Small intestine (tissue), 7 donors: Measurements from ENCODE around the gene TBCD. TPM values are rescaled to one million over a fixed set of nuclear protein-coding genes. Genes with fewer than 3 reads are reported as not detected.

Experiments used
- DNase-seq, 2 donors: peaks; one replicate each; pipeline versions ENCODE4 v3.0.0 to v3.0.0-alpha.2; 2013
- FAIRE-seq: peaks from 2 replicates; lab custom pipeline; 2012; peaks lifted over from hg19 to GRCh38; lab: Jason Lieb, UNC
- H3K27ac ChIP-seq, 3 donors: one replicate each; pipeline ENCODE4 v1.5.1; 2013; ENCODE audit warnings: low read length in 2 of 3, mild to moderate bottlenecking in 2 of 3, control low read depth in 1 of 3, inconsistent platforms in 1 of 3, low read depth in 1 of 3, moderate library complexity in 1 of 3
- H3K27me3 ChIP-seq, 3 donors: one replicate each; pipeline ENCODE4 v1.6.1; 2013; ENCODE audit warnings: low read length in 3 of 3, inconsistent platforms in 1 of 3; ENCODE audit not compliant: control insufficient read depth in 3 of 3, insufficient read depth in 3 of 3
- H3K36me3 ChIP-seq, 3 donors: one replicate each; pipeline ENCODE4 v1.6.1; 2013; ENCODE audit warnings: low read length in 3 of 3, inconsistent platforms in 1 of 3, low read depth in 1 of 3, mild to moderate bottlenecking in 1 of 3, moderate library complexity in 1 of 3; ENCODE audit not compliant: control insufficient read depth in 3 of 3, insufficient read depth in 2 of 3
- H3K4me1 ChIP-seq, 3 donors: one replicate each; pipeline ENCODE4 v1.6.1; 2013; ENCODE audit warnings: low read length in 2 of 3, inconsistent platforms in 1 of 3, low read depth in 1 of 3, mild to moderate bottlenecking in 1 of 3, moderate library complexity in 1 of 3; ENCODE audit not compliant: control insufficient read depth in 3 of 3, insufficient read depth in 2 of 3
- H3K4me3 ChIP-seq, 3 donors: one replicate each; pipeline ENCODE4 v1.5.1; 2013; ENCODE audit warnings: low read length in 3 of 3, control low read depth in 1 of 3, inconsistent platforms in 1 of 3, low read depth in 1 of 3, mild to moderate bottlenecking in 1 of 3, moderate library complexity in 1 of 3
- H3K9me3 ChIP-seq, 2 donors: one replicate each; pipeline ENCODE4 v1.6.1; 2013; ENCODE audit warnings: low read depth in 1 of 2, low read length in 1 of 2; ENCODE audit not compliant: control insufficient read depth in 2 of 2, insufficient read depth in 1 of 2
- WGBS, 3 donors: extraction: QIAGEN DNeasy Blood & Tissue Kit; methylation state at CpG; one replicate each; pipeline ENCODE4 v1.1.7; 2013; 5-methylcytosine and 5-hydroxymethylcytosine counted together
- polyA plus RNA-seq, 4 donors: library from polyadenylated mRNA; stranded (reverse) in 3 of 4; unstranded in 1 of 4; fragments of 200-250 nt in 3 of 4; fragments of 120-200 nt in 1 of 4; gene quantifications; one replicate each; pipeline versions ENCODE4 v1.2.1 to v1.2.3, GENCODE V29; 2013
- donor health status: healthy with polysubstance abuse.
- donor health status: control.
- donor health status: control.
- donor health status: Bipolar disorder and iron deficiency.
- donor health status: healthy.

The TBCD gene
- polyA plus RNA-seq, 4 donors, result 38.7 to 83.7 (median 67.3) TPM

DNA sequence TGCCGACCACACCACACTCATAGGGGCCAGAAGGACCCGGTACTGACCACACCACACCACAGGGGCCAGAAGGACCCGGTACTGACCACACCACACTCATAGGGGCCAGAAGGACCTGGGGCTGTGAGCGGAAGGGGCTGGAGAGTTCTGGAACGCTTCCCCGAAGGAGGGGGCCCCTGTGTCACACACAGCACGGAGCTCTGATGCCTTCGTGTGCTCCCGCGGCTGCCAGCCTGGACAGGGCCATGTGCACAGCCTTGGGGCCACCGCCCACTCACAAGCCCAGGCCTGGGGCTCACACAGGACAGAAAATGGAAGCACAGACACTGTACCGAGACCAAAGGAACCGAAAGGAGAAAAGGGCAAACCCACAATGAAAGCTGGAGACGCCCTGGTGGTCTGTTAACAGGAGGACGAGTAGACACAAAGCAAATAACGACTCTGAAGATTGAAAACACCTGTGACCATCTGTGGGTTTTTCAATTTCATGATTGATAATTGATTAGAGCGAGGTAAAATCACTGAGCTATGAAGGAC lies 221.0 kb downstream of the TBCD start:
- FAIRE-seq, result no peak
- WGBS, 3 donors, result 85 to 89% (median 87%) methylated on average over 17 of the region's 17 CpGs
- Histone ChIP-seq H3K9me3 (no peaks in the 10 kb centered on the region), H3K4me3 (no peak overlapping the region), H3K27ac (no peak overlapping the region), H3K4me1 (no peaks in the 10 kb centered on the region), H3K36me3 (no peaks in the 10 kb centered on the region), H3K27me3 (no peaks in the 10 kb centered on the region)
- no peak for DNase-seq

GRCh38 chr17:82973456-82974135 lies 221.7 kb downstream of the TBCD start:
- Histone ChIP-seq H3K4me3 (no peak overlapping the region), H3K27ac (no peak overlapping the region), H3K36me3 (no peaks in the 10 kb centered on the region), H3K4me1 (no peaks in the 10 kb centered on the region), H3K9me3 (no peaks in the 10 kb centered on the region), H3K27me3 (no peaks in the 10 kb centered on the region)
- WGBS, 3 donors, result 84 to 93% (median 88%) methylated on average over 31 of the region's 31 CpGs
- FAIRE-seq (no peak), DNase-seq (no peak)

DNA sequence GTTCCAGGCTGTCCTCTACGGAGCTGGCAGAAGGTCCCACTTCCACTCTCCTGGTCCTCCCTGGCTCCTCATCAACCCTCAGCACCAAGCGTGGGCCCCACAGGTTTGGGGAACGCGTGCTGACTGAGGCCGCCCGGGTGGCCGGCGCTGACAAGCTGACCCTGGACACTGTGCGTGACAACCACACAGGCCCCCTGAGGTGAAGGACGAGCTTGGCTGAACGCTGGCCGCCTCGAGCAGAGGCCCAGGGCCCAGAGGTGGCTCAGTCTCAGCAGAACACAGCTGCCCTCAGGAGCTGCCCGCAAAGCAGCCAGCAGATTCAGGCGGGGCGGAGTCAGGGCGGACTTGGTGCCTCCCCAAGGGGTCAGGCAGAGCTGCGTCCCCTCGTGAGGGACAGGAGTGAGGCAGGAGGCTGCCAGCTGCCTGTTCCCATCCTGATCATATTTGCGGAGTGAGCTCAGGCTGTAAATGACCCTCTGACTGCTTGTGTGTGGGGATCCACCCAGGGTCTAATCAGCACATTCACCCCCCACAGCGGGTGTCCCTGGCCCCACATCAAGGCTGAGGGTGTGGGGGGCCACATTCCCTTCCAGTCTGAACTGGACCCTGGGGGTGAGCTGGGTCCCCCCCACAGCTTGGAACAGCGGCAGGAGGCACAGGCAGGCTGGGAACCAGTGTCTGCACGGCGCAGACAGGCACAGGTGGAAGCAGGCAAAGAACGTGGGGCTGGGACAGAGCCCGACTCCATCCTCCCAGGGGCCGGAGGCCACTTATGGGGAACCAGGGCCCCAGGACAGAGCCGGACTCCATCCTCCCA lies 222.5 kb downstream of the TBCD start:
- Histone ChIP-seq H3K4me3 (no peak overlapping the region), H3K27me3 (no peaks in the 10 kb centered on the region), H3K36me3 (no peaks in the 10 kb centered on the region), H3K4me1 (no peaks in the 10 kb centered on the region), H3K9me3 (no peaks in the 10 kb centered on the region), H3K27ac (no peak overlapping the region)
- no peak for FAIRE-seq
- 81 to 86% (median 85%) methylated on average over 25 to 28 of the region's 28 CpGs for WGBS, 3 donors
- no peak for DNase-seq

- H3K36me3 ChIP-seq, result no peaks in the 10 kb centered on the region
- DNase-seq (no peak), FAIRE-seq (no peak)
- no peaks in the 10 kb centered on the region for H3K9me3 ChIP-seq
- H3K4me3 ChIP-seq, result no peak overlapping the region
- no peaks in the 10 kb centered on the region for H3K4me1 ChIP-seq
- H3K27me3 ChIP-seq, result no peaks in the 10 kb centered on the region
- WGBS, 3 donors, result 95 to 96% (median 96%) methylated on average over 29 of the region's 29 CpGs
- H3K27ac ChIP-seq, result no peak overlapping the region
Measured at GRCh38 chr17:82976982-82977488, 225.2 kb downstream of the TBCD start.

DNA sequence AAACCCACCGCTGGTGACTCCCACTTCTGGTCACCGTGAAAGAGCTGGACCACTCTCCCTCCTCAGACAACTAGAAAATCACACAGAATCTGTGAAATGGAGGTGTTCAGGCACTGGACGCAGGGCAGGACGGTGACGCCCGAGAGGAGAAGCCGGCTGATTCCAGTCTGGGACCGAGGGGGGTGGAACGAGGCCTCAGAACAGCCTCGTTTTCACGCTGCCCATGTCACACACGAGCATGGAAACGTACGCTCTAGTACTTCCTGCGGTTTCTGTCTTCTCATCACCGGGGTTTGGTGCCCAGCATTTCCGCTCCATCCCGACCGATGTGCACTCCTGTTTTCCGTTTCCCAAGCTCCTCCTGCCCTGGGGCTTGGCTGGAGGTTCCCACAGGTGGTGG lies 225.7 kb downstream of the TBCD start:
- Histone ChIP-seq H3K27me3 (no peaks in the 10 kb centered on the region), H3K9me3 (no peaks in the 10 kb centered on the region), H3K4me1 (no peaks in the 10 kb centered on the region), H3K36me3 (no peaks in the 10 kb centered on the region), H3K4me3 (no peak overlapping the region), H3K27ac (no peak overlapping the region)
- FAIRE-seq, result no peak
- no peak for DNase-seq
- WGBS, 3 donors, result 91 to 93% (median 92%) methylated on average over 19 to 20 of the region's 20 CpGs

GRCh38 chr17:82978765-82979349 lies 227.0 kb downstream of the TBCD start:
- no peak overlapping the region for H3K4me3 ChIP-seq
- DNase-seq (peak in 1 of 2 donors; percentile 35), FAIRE-seq (no peak)
- H3K4me1 ChIP-seq, result no peaks in the 10 kb centered on the region
- no peaks in the 10 kb centered on the region for H3K9me3 ChIP-seq
- H3K27me3 ChIP-seq, result no peaks in the 10 kb centered on the region
- H3K36me3 ChIP-seq, result no peaks in the 10 kb centered on the region
- WGBS, 3 donors, result 68 to 82% (median 73%) methylated on average over 3 of the region's 3 CpGs
- H3K27ac ChIP-seq, result peak overlapping the region in 2 of 3 donors; percentile 37 to 62

- FAIRE-seq, result no peak
- 88 to 93% (median 91%) methylated on average over 1 of the region's 1 CpG for WGBS, 3 donors
- H3K27ac ChIP-seq, result no peak overlapping the region
Measured at GRCh38 chr17:82979718-82980117, 227.9 kb downstream of the TBCD start.

DNA sequence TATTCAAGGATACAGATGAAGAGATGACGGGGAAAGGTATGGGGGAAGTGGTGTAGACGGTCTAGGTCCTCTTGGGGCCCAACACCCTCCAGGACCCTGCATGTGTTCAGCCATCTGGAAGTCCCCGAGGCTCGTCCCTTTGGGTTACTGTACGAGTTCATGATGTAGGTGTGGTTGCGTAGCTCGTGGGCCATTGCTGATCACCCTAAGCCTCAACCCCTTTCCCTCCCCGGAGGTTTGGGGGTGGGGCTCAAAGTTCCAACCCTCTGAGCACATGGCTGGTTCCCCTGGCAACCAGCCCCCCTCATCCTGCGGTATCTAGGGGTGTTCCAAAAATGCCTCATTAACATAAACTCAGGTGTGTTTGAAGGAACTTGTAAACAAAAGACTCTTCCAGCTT lies 228.8 kb downstream of the TBCD start:
- Histone ChIP-seq H3K4me1 (no peaks in the 10 kb centered on the region), H3K4me3 (no peak overlapping the region), H3K36me3 (no peaks in the 10 kb centered on the region), H3K9me3 (no peaks in the 10 kb centered on the region), H3K27me3 (no peaks in the 10 kb centered on the region), H3K27ac (no peak overlapping the region)
- WGBS, 3 donors, result 80 to 81% (median 80%) methylated on average over 9 of the region's 9 CpGs
- FAIRE-seq (no peak), DNase-seq (no peak)

More at GRCh38 chr17:82979718-82980117, 227.9 kb downstream of the TBCD start:
- no peak for DNase-seq
- no peaks in the 10 kb centered on the region for H3K27me3 ChIP-seq
- H3K4me1 ChIP-seq, result no peaks in the 10 kb centered on the region
- no peak overlapping the region for H3K4me3 ChIP-seq
- H3K36me3 ChIP-seq, result no peaks in the 10 kb centered on the region
- H3K9me3 ChIP-seq, result no peaks in the 10 kb centered on the region
